Spleen (tissue), 11 donors: ENCODE results near the gene CXCR3. TPM values are rescaled to one million over a fixed set of nuclear protein-coding genes. Genes with fewer than 3 reads are reported as not detected.

ENCODE experiments used
- DNase-seq: peaks from one replicate; pipeline ENCODE4 v3.0.0-alpha.2; 2020
- H3K27ac ChIP-seq, 8 donors: fragments of 200-600 bp; sonication (generic) in 7 of 8; 1 replicate in 4 of 8; 2 replicates in 4 of 8; pipeline versions ENCODE4 v1.5.0 to v1.8.0; 2016 to 2021; ENCODE audit warnings: inconsistent platforms in 4 of 8, mild to moderate bottlenecking in 4 of 8, moderate library complexity in 1 of 8
- H3K27me3 ChIP-seq, 7 donors: fragments of 200-600 bp; sonication (generic) in 6 of 7; replicated peaks in 1 of 7; 1 replicate in 4 of 7; 2 replicates in 3 of 7; pipeline versions ENCODE4 v1.5.0 to v1.8.0; 2016 to 2021; ENCODE audit warnings: inconsistent platforms in 3 of 7, mild to moderate bottlenecking in 1 of 7
- H3K36me3 ChIP-seq, 6 donors: fragments of 200-600 bp; sonication (generic) in 5 of 6; 1 replicate in 4 of 6; 2 replicates in 2 of 6; pipeline versions ENCODE4 v1.5.0 to v1.8.0; 2016 to 2021; ENCODE audit warnings: inconsistent platforms in 2 of 6
- H3K4me1 ChIP-seq, 6 donors: fragments of 200-600 bp; sonication (generic) in 5 of 6; 1 replicate in 3 of 6; 2 replicates in 3 of 6; pipeline versions ENCODE4 v1.5.0 to v1.8.0; 2016 to 2021; ENCODE audit warnings: inconsistent platforms in 3 of 6
- H3K4me3 ChIP-seq, 8 donors: fragments of 200-600 bp; sonication (generic) in 7 of 8; 1 replicate in 4 of 8; 2 replicates in 4 of 8; pipeline versions ENCODE4 v1.5.0 to v1.8.0; 2016 to 2021; ENCODE audit warnings: inconsistent platforms in 4 of 8, mild to moderate bottlenecking in 4 of 8, moderate library complexity in 2 of 8
- H3K9me3 ChIP-seq, 8 donors: fragments of 200-600 bp; sonication (generic) in 7 of 8; 1 replicate in 4 of 8; 2 replicates in 4 of 8; pipeline versions ENCODE4 v1.5.0 to v1.8.0; 2016 to 2021; ENCODE audit warnings: inconsistent platforms in 4 of 8
- CTCF ChIP-seq, 11 experiments: fragments of 200-600 bp in 7 of 11; fragments of 450-650 bp in 4 of 11; sonication (generic) in 4 of 11; IDR thresholded peaks in 8 of 11; conservative IDR thresholded peaks in 3 of 11; 1 replicate in 7 of 11; 2 replicates in 4 of 11; pipeline versions ENCODE4 v1.4.0 to v1.8.0; 2016 to 2021; ENCODE audit warnings: antibody characterized with exemption in 11 of 11, inconsistent platforms in 4 of 11, mild to moderate bottlenecking in 1 of 11
- POLR2A ChIP-seq, 3 donors: fragments of 450-650 bp; IDR thresholded peaks; one replicate each; pipeline ENCODE4 v1.5.1; 2017; ENCODE audit warnings: antibody characterized with exemption in 3 of 3, mild to moderate bottlenecking in 1 of 3
- POLR2AphosphoS5 ChIP-seq, 3 donors: sonication (generic); formaldehyde crosslinking; IDR thresholded peaks; one replicate each; pipeline ENCODE4 v1.5.1; 2017; ENCODE audit warnings: antibody characterized with exemption in 3 of 3
- WGBS, 5 donors: extraction: QIAGEN DNeasy Blood & Tissue Kit in 3 of 5; methylation state at CpG; one replicate each; pipeline versions ENCODE4 v1.1.5 to v1.1.7; 2013 to 2018; 5-methylcytosine and 5-hydroxymethylcytosine counted together
- intact Hi-C: fragments of 100-400 bp; cut with DNase I; formaldehyde crosslinking; loops from one replicate; pipeline ENCODE4 v1.15.0; 2023; ENCODE audit warnings: low total_unique reads
- polyA plus RNA-seq, 3 donors: library from polyadenylated mRNA; stranded (reverse); fragments of 200-250 nt; gene quantifications; one replicate each; pipeline ENCODE4 v1.2.1, GENCODE V29; 2013
- total RNA-seq, 7 donors: library from RNA; depleted of rRNA in 3 of 7; stranded (reverse); fragments of >200 nt in 3 of 7; fragmentation: NEBNext Ultra II Directional in 4 of 7; extraction: Animal tissue kit (Norgen Biotek cat#: 25700) in 4 of 7; gene quantifications; one replicate each; pipeline versions ENCODE4 v1.1.0 to v1.2.1, GENCODE V29; 2016 to 2021
- donor health status: healthy with polysubstance abuse.
- donor health status: DM: no; HTN: no; CAD: no; lungs with moderate emphysema.
- donor health status: DM: no; HTN: no; CAD: no.
- donor health status: Bipolar disorder and iron deficiency.
- donor health status: healthy.
- donor health status: DM: no; HTN: no; CAD: no.
- donor health status: DM: yes; HTN: yes; CAD: no.

The CXCR3 gene
- total and polyA plus RNA-seq, 10 donors = 4.4 to 13.9 (median 8.0) TPM

- TF ChIP-seq CTCF (IDR thresholded peaks at IDR 0.05 in 8 of 11, conservative IDR thresholded peaks at IDR 0.05 in 3 of 11) (no peak), POLR2AphosphoS5 (IDR thresholded peaks at IDR 0.05) (no peak)
- Histone ChIP-seq H3K36me3 (no peaks in the 10 kb centered on the region), H3K27ac (peak overlapping the region in 4 of 8 donors; percentile 48 to 76 (median 53)), H3K9me3 (no peaks in the 10 kb centered on the region), H3K4me3 (no peak overlapping the region), H3K27me3 (no peaks in the 10 kb centered on the region), H3K4me1 (peaks cover 0 to 27% (median 12%) of the 10 kb centered on the region in 6 donors)
- intact Hi-C loops = no loop called here
- no peak for DNase-seq
- 49 to 68% (median 67%) methylated on average over 8 to 9 of the region's 9 CpGs for WGBS, 5 donors
Observed at GRCh38 chrX:71636438-71637252, 18.3 kb upstream of the CXCR3 start.

- WGBS, 5 donors = 81 to 97% (median 94%) methylated on average over 4 to 6 of the region's 6 CpGs
- Histone ChIP-seq H3K36me3 (no peaks in the 10 kb centered on the region), H3K9me3 (no peaks in the 10 kb centered on the region), H3K27ac (no peak overlapping the region), H3K4me3 (no peak overlapping the region), H3K4me1 (peaks cover 0 to 33% (median 14%) of the 10 kb centered on the region in 6 donors), H3K27me3 (no peaks in the 10 kb centered on the region)
- no peak for TF ChIP-seq POLR2AphosphoS5 (IDR thresholded peaks at IDR 0.05)
- TF ChIP-seq CTCF (IDR thresholded peaks at IDR 0.05 in 8 of 11, conservative IDR thresholded peaks at IDR 0.05 in 3 of 11) = no peak
- no peak for TF ChIP-seq POLR2A (IDR thresholded peaks at IDR 0.05)
- intact Hi-C loops = no loop called here
- DNase-seq = no peak
Observed at GRCh38 chrX:71634366-71634765, 16.1 kb upstream of the CXCR3 start.

GRCh38 chrX:71632923-71633657 lies 14.8 kb upstream of the CXCR3 start:
- Histone ChIP-seq H3K27ac (no peak overlapping the region), H3K36me3 (no peaks in the 10 kb centered on the region), H3K9me3 (no peaks in the 10 kb centered on the region), H3K4me1 (peaks cover 0 to 31% (median 14%) of the 10 kb centered on the region in 6 donors), H3K4me3 (no peak overlapping the region), H3K27me3 (no peaks in the 10 kb centered on the region)
- TF ChIP-seq POLR2AphosphoS5 (IDR thresholded peaks at IDR 0.05) = no peak
- no peak for TF ChIP-seq POLR2A (IDR thresholded peaks at IDR 0.05)
- no peak for TF ChIP-seq CTCF (IDR thresholded peaks at IDR 0.05 in 8 of 11, conservative IDR thresholded peaks at IDR 0.05 in 3 of 11)
- DNase-seq = no peak
- intact Hi-C loops = no loop called here
- WGBS, 5 donors = 72 to 89% (median 83%) methylated on average over 9 to 10 of the region's 10 CpGs

GRCh38 chrX:71629467-71629866 lies 11.2 kb upstream of the CXCR3 start:
- Histone ChIP-seq H3K9me3 (no peaks in the 10 kb centered on the region), H3K36me3 (no peaks in the 10 kb centered on the region), H3K4me3 (no peak overlapping the region), H3K27me3 (no peaks in the 10 kb centered on the region), H3K4me1 (peaks cover 0 to 31% (median 16%) of the 10 kb centered on the region in 6 donors), H3K27ac (peak overlapping the region in 1 of 8 donors; percentile 39)
- TF ChIP-seq CTCF (IDR thresholded peaks at IDR 0.05 in 8 of 11, conservative IDR thresholded peaks at IDR 0.05 in 3 of 11) = no peak
- no peak for TF ChIP-seq POLR2A (IDR thresholded peaks at IDR 0.05)
- 44 to 83% (median 57%) methylated on average over 1 to 2 of the region's 2 CpGs for WGBS, 5 donors
- DNase-seq = peak; percentile 47
- intact Hi-C loops = no loop called here
